Esophagus squamous epithelium (tissue), 5 donors: ENCODE data around the gene AS3MT. TPM values are rescaled to one million over a fixed set of nuclear protein-coding genes. Genes with fewer than 3 reads are reported as not detected.

ENCODE experiments used
- DNase-seq: peaks from one replicate; lab custom pipeline; 2025; lab: John Stamatoyannopoulos, UW
- H3K27ac ChIP-seq, 4 donors: fragments of 200-600 bp; sonication (generic); one replicate each; pipeline ENCODE4 v1.5.1; 2016 to 2019; ENCODE audit warnings: mild to moderate bottlenecking in 1 of 4
- H3K27me3 ChIP-seq, 4 donors: fragments of 200-600 bp; sonication (generic); 1 replicate in 3 of 4; 2 replicates in 1 of 4; pipeline versions ENCODE4 v1.5.1 to v1.6.0; 2017 to 2021; ENCODE audit warnings: antibody characterized with exemption in 1 of 4
- H3K36me3 ChIP-seq, 3 donors: fragments of 200-600 bp; sonication (generic); one replicate each; pipeline ENCODE4 v1.5.1; 2016 to 2019
- H3K4me1 ChIP-seq, 3 donors: fragments of 200-600 bp; sonication (generic); one replicate each; pipeline ENCODE4 v1.5.1; 2017 to 2019
- H3K4me3 ChIP-seq, 4 donors: fragments of 200-600 bp; sonication (generic); 1 replicate in 3 of 4; 2 replicates in 1 of 4; pipeline ENCODE4 v1.5.1; 2016 to 2019; ENCODE audit warnings: mild to moderate bottlenecking in 2 of 4, moderate library complexity in 1 of 4
- H3K9me3 ChIP-seq, 3 donors: fragments of 200-600 bp; sonication (generic); one replicate each; pipeline ENCODE4 v1.5.1; 2016 to 2019
- CTCF ChIP-seq, 6 experiments: fragments of 450-650 bp in 4 of 6; fragments of 200-600 bp in 2 of 6; sonication (generic) in 2 of 6; IDR thresholded peaks; one replicate each; pipeline ENCODE4 v1.5.1; 2016 to 2019; ENCODE audit warnings: antibody characterized with exemption in 6 of 6, mild to moderate bottlenecking in 4 of 6, moderate library complexity in 4 of 6
- POLR2A ChIP-seq, 4 donors: fragments of 450-650 bp; IDR thresholded peaks; one replicate each; pipeline ENCODE4 v1.6.1; 2017; ENCODE audit warnings: antibody characterized with exemption in 4 of 4, mild to moderate bottlenecking in 4 of 4, moderate library complexity in 3 of 4
- WGBS, 2 donors: methylation state at CpG; one replicate each; pipeline ENCODE4 v1.1.5; 2018; 5-methylcytosine and 5-hydroxymethylcytosine counted together
- intact Hi-C: fragments of 100-400 bp; cut with DNase I; formaldehyde crosslinking; loops from one replicate; pipeline ENCODE4 v1.15.0; 2022
- small RNA-seq, 4 donors: library from RNA; depleted of rRNA; stranded (forward); fragments of <200 nt; gene quantifications; one replicate each; pipeline ENCODE3, GENCODE V24; 2016
- total RNA-seq, 4 donors: library from RNA; depleted of rRNA; stranded (reverse); fragments of >200 nt; gene quantifications; one replicate each; pipeline ENCODE4 v1.1.0, GENCODE V29; 2016
- donor health status: DM: yes; HTN: yes; CAD: no.

AS3MT gene
- total RNA-seq, 4 donors from 2014 or later = 0.44 to 4.4 (median 2.9) TPM

GRCh38 chr10:102949916-102950315 lies 80.6 kb downstream of the AS3MT start:
- H3K4me3 ChIP-seq = no peak overlapping the region
- no peaks in the 10 kb centered on the region for H3K36me3 ChIP-seq
- no peak for DNase-seq
- WGBS, 2 donors = 66 to 80% methylated on average over 4 of the region's 4 CpGs
- no peaks in the 10 kb centered on the region for H3K9me3 ChIP-seq
- no peaks in the 10 kb centered on the region for H3K27me3 ChIP-seq
- no peak overlapping the region for H3K27ac ChIP-seq
- TF ChIP-seq CTCF (IDR thresholded peaks at IDR 0.05) (no peak), POLR2A (IDR thresholded peaks at IDR 0.05) (no peak)
- intact Hi-C loops = no loop called here
- no peaks in the 10 kb centered on the region for H3K4me1 ChIP-seq

GRCh38 chr10:102951316-102951715 lies 82.0 kb downstream of the AS3MT start:
- TF ChIP-seq POLR2A (IDR thresholded peaks at IDR 0.05) (no peak), CTCF (IDR thresholded peaks at IDR 0.05) (no peak)
- 79 to 90% methylated on average over 3 of the region's 3 CpGs for WGBS, 2 donors
- no peaks in the 10 kb centered on the region for H3K9me3 ChIP-seq
- H3K27me3 ChIP-seq = no peaks in the 10 kb centered on the region
- H3K4me1 ChIP-seq = no peaks in the 10 kb centered on the region
- no peak for DNase-seq
- intact Hi-C loops = no loop called here
- H3K36me3 ChIP-seq = no peaks in the 10 kb centered on the region
- H3K27ac ChIP-seq = no peak overlapping the region
- H3K4me3 ChIP-seq = no peak overlapping the region

Small RNAs within 50 kb of the gene (small RNA-seq; reads per million reads assigned to genes)
- gene AS3MT = 0 reads per million in 4 donors
- 0 reads per million in 4 donors for gene RF00026

Other genes starting within 250 kb of the AS3MT start
- 10 to 100 TPM; 27.6 to 75.9 (median 48.8) TPM for gene TRIM8, start 225.0 kb upstream of the AS3MT start, total RNA-seq
- 1 to 10 TPM in 3 of 4 donors, under 1 TPM in 1; 0.87 to 5.0 (median 2.2) TPM for gene ARL3, start 155.1 kb upstream of the AS3MT start, total RNA-seq
- 1 to 10 TPM; 1.4 to 7.8 (median 3.6) TPM for gene SFXN2, start 154.8 kb upstream of the AS3MT start, total RNA-seq
- gene WBP1L, start 125.5 kb upstream of the AS3MT start, total RNA-seq = 10 to 100 TPM; 40.6 to 61.4 (median 49.1) TPM
- not detected for gene CYP17A1, start 32.1 kb upstream of the AS3MT start, total RNA-seq
- gene BORCS7, start 15.2 kb upstream of the AS3MT start, total RNA-seq = 10 to 100 TPM; 10.9 to 36.6 (median 19.7) TPM
- gene CNNM2, start 48.8 kb downstream of the AS3MT start, total RNA-seq = 1 to 10 TPM; 2.2 to 3.6 (median 2.6) TPM